HG03064 (cell line): ENCODE measurements around the gene SH3BP4.

Experiments
- ATAC-seq: cut with Tn5 transposase; IDR thresholded peaks from one replicate; pipeline ENCODE4 v1.9.1; 2021; ENCODE audit warnings: low read depth; ENCODE audit not compliant: unreplicated experiment

Gene SH3BP4

DNA sequence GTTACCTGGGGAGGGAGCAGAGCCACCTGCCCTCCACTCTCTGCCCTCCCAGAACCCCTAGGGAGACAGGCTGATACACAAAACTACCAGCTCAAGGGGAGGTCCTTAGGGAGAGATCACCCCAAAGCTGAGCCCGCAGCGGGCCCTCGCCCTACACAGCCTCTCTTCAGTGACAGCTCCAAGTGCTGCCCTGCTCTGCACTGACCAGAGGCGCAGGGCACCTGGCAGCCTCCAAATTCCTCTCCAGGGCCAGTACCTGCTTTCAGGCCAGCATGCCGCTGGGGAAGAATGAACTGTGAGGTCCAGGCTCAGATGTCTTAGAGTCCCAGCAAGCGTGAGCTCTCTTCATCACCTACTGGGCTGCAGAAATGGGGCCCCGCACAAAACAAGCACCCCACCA lies 11.3 kb upstream of the SH3BP4 start:
- no peak for ATAC-seq

DNA sequence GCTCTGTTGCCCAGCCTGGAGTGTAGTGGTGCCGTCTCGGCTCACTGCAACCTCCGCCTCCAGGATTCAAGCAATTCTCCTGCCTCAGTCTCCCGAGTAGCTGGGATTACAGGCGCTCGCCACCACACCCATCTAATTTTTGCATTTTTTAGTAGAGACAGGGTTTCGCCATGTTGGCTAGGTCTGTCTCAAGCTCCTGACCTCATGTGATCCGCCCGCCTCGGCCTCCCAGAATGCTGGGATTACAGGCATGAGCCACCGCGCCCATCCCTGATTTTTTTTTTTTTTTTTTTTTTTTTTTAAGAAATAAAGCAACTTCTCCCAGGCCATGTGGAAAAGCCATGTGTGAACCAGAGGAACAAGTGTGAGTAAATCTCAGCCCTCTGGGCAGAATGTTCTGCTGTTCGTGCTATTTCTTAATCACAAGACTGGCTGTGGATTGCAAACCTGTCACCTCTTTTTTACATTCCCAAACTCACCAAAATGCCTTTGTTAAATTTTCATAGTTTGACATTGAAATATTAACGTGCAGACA lies 6.4 kb upstream of the SH3BP4 start:
- no peak for ATAC-seq

DNA sequence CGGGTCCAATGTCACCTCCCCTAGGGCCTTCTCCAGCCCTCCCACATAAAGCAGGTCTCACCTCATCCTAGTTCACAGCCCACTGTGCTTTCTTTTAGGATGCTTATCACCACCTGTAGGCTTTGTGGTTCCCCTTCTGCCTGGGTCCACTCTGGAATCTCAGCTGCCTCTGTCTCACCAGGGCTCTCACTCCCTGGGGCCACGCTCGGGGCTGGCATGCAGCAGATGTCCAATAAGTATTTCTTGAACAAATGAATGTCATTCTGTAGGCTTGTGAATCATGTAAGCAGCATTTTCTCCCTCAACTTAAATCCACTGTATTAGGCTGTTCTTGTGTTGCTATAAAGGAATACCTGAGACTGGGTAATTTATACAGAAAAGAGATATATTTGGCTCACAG lies 4.3 kb upstream of the SH3BP4 start:
- no peak for ATAC-seq

DNA sequence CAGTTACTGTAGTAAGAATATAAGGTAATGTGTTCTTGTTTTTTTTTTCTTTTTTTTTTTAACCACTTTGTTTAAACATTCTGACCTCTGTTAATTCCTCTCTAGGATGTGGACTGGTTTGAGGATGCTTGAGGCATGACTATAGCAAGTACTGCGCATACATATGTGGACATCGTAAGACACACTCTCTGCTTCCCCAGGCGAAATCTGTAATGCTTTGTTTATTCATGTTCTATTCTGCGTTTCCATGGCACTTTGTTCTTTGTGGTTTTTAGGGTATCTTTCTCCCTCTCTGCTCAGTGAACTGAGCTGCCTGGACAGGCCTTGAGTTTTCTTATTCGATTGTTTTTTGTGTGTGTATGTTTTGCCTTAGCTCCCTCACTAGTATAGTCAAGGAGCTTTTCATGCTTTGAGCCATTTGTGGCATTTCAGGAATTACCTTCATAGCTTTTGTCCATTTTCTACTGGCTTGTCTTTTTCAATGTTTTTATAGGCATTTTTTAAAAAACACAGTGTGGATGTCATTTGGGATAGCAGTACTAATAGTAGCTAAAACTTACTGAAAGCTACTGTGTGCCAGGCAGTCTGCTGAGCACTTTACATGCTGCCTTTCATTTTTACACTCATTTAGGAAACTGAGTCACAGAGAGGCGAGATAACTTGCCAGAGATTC lies 1.9 kb upstream of the SH3BP4 start:
- no peak for ATAC-seq

DNA sequence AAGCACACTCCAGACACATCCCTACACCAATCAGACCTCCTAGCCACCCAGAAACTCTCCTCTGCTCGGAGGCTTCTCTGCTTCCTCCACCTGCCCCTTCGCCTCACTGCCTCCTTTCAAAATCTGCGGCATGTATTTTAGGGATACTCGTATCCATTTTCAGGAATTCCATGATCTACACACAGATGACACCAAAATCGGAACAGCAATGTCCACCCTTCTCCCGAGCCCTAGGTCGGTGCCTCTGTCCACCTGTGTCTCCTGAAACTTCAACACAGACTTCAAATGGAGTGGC lies 1.4 kb upstream of the SH3BP4 start:
- ATAC-seq: no peak

DNA sequence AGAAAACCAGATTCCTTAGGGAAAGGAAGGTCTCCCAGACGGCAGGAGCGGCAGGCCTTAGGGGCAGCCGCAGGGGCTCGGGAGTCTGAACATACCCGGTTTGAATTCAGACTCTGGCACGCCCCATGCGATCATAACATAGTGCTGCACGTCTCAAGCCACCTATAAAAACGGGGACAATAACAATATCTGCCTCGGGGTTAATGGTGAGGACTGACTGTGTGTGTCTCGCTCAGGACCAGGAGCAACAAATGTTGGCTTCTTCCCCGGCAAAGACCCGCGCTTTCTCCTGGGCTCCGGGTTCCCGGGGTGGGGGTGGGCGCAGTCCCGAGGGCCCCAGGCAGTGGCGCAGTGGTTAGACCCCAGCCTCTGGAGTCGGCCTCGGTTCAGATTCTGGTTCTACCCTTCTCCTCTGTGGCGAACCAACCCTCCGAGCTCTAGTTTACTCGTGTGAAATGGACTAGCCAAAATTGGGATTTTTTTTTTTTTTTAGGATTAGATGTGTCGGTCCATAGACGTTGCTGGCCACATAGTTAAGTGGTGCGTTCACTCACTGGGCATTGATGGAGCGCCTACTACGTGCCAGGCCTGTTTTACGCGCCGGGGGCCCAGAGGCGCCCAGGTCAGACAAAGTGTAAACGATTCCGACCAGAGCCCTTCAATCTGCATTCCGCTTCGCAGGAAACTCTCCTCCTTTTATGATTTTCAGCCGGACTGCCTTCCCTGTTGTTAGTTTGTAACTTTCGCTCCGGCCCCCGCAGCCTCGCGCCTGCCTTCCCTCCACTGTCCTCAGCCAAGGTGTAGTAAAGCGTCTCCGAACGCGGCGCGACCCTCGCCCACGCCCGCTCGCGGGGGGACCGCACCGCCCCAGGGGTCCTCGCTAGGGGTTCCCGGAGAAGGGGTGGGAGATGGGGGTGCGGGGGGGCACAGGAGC lies 820 bp upstream of the SH3BP4 start:
- no peak for ATAC-seq

DNA sequence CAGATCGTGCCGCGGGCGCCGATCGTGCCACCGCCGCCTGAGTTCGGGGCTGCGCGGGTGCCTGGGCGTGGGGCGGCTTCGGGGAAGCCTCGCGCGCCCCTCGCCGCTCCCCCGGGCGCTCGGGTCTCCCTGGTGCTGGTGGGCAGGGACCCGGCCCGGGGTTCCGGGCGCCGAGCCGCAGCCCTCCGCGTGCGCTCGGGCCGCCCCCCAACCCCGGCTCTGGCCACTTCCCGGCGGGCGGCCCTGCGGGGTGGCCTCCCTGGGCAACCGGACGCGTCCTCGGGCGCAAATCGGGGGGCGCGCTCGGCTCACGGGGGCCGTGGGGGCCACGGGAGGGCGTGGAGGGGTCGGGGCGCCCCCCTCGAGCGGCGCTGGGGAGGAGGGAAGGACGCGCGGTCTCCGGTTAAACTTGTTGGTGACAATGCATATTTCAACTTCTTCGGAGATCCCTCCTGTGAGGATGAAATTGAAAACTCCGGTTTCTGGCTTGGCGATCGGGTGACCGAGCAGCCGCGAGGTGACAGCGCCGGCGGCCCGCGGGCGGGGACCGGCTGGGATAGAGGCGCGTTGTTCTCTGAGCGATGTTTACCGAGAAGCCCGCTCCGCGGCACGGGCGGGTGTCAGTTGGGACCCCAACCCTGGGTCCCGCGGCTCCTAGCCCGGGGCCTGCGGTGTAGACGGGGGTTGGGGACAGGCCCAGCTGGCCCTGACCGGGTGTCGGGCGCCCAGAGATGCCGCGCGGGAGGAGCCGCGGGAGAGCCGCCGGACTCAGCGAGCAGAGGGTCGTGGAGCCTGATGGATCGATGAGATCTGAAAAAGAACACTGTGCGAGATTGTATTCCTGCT lies 676 bp downstream of the SH3BP4 start:
- no peak for ATAC-seq

DNA sequence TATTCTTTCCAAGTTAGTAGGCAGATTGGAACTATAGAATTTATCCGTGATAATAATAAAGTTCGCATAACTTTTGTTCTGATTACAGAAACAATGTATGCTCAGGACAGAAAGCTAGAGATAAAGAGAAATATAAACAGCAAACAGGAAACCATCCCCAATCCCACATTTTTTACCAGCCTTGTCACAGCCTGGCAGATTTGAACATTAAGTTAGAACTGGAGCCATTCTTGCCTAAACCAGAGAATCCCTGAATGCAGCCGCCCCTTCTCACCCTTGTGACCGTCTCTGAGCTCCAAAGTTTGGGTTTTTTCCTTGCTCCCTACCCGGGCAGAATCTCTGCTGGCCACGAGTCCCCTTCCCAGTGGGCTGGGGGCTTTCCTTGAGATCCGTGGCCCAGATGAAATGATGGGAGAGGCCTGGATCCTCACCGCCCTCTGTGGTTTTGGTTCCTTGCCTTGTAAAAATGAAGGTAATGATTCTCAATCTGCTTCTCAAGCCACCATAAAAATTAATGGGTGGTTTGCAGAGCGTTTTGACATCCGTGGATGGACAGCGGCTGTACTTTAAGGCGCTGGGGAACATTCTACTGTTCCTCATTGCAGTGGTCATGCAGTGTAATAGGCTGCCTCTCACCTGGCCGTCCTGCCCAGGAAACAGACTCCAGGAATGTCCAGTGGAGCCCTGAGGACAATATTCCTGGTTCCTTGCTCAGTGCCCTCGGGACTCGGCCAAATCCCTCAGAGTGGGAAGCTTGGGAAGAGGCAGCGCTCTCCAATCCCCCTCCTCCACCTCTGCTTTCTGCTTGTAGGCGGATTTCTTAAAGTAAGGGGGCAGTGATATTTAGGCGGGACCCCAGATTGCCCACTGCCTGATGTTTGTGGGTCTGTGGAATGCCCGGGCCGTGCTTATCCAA lies 1.6 kb downstream of the SH3BP4 start:
- no peak for ATAC-seq

DNA sequence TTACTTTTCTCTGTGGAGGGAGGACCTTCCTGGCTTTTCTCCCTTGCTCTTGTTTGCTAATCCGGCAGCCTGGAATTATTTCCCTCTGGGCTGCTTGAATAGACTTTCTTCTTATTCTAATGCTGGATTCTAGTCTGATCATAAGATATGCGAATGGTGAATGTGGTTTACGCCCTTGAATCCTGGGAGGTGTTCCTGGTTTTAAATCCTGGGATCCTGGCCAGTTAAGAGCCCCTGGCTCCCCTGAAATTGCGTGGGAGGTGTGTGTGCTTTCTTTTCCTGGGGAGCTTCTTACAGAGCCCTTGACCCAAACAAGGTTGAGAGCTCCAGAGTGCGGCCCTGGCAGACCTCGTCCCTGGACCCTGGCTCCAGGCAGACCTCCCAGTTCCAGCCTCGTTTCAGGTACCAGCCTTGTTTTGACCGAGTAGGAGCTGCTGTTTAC lies 2.8 kb downstream of the SH3BP4 start:
- ATAC-seq: no peak

DNA sequence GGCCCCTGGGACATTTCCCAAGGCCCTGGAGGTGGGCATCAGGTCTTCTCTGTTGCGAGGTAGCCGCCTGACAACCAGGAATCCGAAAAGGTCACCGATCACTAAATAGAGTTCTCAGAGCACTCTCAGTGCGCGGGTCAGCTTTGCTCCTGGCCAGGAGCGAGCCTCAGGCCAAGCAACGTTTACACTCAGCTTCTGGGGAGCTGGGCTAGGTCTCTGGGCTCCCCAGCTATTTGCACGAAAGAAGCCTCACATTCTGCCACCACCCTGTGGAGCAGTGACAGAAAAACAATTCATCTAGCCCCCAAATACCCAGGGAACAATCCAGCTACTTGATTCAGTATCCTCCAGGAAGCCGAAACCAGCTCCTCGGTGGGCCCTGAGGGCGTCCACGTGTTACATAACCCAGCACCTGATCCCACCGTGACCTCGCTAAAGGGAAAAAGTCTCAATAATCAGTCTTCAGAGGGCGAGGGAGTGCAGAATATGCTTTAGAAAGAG lies 3.3 kb downstream of the SH3BP4 start:
- no peak for ATAC-seq

DNA sequence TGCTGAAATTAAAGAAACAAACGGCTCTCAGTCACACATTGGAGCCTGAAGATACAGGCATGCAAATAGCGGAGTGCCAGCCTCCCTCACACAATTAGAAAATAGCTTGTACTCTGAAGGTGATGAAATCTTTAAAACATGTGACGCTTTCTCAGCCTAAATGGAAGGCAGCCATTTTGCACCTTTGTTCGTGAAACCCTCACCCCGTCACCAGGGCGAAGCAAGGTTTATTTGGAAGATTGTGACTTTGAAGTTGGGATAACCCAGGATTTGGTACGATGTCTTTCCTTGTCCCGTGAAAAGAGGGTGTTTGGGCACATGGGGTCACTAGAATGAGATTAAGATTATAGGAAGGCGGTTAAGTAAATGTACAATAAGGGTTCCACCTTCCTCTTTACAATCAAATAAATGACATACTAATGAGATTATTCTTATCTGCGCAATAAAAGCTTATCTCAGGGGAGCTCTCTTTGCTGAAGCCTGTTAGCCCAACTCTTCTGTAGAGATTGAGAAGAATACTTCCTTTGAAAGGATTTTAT lies 4.2 kb downstream of the SH3BP4 start:
- no peak for ATAC-seq

DNA sequence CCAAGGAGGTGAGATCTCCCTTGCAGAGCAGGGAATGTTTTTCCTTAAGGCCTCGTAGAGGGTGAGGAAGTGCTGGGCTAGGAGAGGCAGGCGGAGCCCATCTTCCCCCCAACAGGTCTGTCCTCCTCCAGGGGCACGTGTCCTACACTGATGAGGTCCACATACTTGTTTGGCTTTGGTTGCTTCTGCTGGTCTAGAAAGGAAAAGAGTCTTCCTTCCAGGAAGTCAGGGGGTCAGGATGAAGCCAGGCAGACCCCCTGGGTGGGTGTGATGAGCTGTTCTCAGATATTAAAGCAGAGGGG lies 6.0 kb downstream of the SH3BP4 start:
- ATAC-seq: no peak

DNA sequence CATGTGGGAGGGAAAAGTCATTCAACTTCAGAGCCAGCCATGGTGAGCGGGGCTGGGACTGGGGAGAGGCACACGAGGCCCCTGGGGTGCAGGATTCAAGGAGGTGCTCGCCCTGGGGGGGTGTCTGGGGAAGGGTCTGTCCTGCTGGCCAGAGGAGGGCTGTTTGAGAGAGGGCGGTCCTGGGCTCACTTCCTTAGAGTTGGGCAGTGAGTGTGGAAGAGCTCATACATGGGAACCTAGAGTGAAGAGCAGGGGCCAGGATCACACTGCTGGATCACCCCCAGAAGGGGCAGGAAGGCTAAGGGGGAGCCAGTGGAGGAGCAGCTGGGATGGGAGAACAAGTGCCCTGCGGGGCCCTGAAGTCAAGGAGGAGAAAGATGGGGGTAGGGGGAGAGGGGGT lies 6.5 kb downstream of the SH3BP4 start:
- no peak for ATAC-seq

DNA sequence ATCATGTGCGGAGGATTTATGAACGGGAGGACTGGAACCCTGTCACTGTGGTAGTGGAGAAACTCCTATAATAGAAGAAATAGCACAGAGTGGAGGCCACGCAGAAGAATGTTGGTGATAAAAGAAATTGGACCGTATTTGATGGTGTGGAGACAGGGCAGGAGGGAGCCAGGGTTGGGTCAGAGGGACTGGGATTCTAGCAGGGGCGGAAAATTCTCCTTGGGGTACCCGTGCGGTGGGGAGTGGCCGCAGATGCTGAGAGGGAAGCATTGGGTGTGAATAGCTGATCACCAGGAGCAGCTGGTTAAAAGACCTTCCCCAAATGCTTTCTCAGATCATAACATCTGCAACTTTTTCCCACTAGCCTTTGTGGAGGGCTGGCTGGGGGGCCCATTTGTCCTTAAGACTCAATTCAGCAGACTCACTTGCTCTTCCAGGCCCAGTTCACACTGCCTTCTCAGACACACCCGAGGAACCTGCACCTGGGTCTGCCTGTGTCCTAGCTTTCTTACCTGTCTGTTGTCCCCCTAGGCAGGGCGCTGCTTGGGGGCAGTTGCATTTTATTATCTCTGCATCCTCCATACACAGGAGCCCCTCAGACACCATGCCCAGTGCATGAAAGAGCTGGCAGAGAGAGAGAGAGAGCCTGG lies 7.1 kb downstream of the SH3BP4 start:
- no peak for ATAC-seq

DNA sequence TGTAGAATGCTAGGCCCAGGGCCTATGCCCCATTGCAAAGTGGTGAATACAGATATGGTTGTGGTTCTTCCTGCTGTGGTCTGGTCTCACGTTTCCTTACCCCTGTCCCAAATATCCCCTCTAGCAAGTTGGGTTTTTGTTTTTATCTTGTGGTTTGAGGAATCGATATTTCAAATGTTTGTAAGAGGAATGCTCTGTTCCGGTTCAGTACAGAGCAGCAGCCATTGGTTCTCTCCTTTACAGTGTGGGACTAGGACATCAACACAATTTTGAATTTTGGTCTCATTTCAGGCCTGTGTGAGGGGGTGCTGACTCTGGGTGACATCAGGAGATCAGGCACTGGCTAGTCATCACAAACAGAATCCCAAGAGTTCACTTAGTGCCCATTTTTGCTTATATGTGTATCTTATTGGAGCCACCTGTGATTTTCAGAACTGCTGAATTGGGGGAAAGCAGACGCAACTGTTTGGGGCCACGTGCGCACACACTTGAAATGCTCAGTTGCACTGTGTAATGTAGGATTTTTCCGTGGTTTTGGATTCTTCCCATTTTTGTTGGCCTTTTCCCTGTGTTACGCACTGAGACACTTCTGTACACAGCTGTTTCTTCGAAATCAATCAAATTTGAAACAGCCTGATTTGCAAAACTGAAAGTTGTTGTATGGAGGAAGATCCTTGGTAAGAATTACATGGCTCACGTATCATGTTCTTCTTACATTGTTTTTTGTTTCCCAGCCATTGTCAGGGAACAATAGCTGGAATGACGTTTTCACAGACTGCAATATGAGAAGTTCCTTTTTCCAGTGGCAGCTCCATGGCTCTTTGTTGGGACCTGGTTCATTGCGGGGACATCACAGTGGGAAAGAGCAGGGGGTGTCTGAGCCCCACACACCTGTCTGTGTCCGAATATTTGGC lies 8.6 kb downstream of the SH3BP4 start:
- ATAC-seq: no peak

DNA sequence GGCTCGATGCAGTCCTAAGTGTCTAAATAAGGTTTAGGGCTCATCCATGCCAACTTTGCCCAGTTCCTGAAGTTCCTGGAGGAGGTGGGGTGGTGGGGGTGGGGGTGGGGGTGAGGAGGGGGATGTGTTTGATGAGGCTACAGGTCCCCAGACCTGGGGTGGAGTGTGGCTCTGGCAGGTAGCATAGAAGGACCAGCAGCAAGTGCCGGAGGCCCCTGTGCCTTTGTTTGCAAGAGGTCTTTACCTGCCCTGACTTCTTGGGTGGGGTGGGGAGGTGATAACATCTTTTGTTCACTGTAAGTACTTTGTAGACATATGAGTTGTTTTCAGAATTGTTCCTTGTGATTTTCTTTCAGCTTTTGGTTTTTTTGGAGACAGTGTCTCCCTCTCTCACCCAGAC lies 10.0 kb downstream of the SH3BP4 start:
- no peak for ATAC-seq

DNA sequence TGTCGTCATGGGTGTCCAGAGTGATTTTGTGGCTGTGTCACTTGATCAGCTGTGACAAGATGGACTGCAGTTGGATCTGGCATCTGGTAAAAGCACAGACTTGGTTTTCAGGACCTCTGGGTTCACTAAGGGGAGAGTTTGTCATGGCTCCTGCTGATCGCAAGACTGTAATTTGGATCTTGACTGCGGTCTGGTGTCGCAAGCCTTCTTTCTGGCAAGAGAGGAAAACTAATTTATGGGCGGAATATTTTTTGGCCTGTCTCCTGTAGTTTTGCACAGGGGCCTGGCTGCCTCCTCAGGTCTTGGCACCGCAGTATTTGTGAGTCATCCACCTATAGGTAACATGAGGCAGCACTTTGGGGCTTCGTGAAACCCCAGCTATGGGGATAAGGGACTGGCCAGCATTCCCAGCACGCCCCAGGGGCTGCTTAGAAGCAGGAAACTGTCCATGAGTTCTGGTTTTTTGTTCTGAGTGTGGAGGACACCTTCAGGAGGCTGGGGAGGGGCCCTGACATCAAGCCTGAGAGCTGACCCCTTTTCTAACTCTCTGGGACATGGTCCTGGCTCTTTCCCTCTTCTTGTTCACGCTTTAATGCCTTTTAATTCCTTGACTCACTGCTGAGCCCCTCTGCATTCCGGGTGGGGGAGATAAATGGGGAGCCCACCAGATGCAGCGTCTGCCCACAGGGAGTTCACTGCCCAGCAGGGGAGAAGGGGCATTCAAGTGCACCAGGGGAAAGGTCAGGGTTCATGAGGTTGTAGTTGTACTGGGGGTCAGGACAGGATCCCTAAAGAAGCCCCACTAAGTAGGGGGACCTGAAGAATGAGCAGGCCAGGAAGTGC lies 12.2 kb downstream of the SH3BP4 start:
- ATAC-seq: no peak
